K562 (cell line): Measurements from ENCODE around the gene SAXO1. TPM values are rescaled to one million over a fixed set of nuclear protein-coding genes. Genes with fewer than 3 reads are reported as not detected.

Experiments
- ATAC-seq: fragments of 200-7000 bp; cut with Tn5 transposase; 3 replicates; pipeline ENCODE4 v1.9.1; 2020; ENCODE audit warnings: moderate library complexity
- BruUV-seq: library from RNA; stranded (reverse); fragments of 400-500 nt; replicated peaks from 2 replicates; lab custom pipeline; 2021; lab: Mats Ljungman, UMichigan
- CTCF ChIA-PET: fragments of 300-600 bp; formaldehyde crosslinking; extraction: SDS; loops from one replicate; lab custom pipeline; 2021; ENCODE audit warnings: low intra/inter-chr PET ratio; lab: Yijun Ruan, JAX
- POLR2A ChIA-PET: fragments of 300-600, 350-650 bp; sonication (Branson Sonifier 250); formaldehyde crosslinking; extraction: SDS; loops from one replicate; lab custom pipeline; 2021; ENCODE audit warnings: antibody characterized with exemption, inconsistent platforms; lab: Yijun Ruan, JAX
- DNase-seq, 4 experiments: peaks; one replicate each; pipeline versions ENCODE4 v3.0.0 to v3.0.0-alpha.2; 2011 to 2018; ENCODE audit warnings: low spot score in 3 of 4, mixed read lengths in 3 of 4; ENCODE audit errors: extremely low read depth in 1 of 4
- FAIRE-seq: peaks from 2 replicates; lab custom pipeline; 2011; peaks lifted over from hg19 to GRCh38; lab: Jason Lieb, UNC
- H2AFZ ChIP-seq: 2 replicates; pipeline ENCODE4 v1.6.0; 2011; ENCODE audit warnings: low read depth, low read length, control low read depth, inconsistent platforms
- H3K27ac ChIP-seq: fragments of 200-600 bp; 3 replicates; pipeline ENCODE4 v1.8.0; 2011; ENCODE audit warnings: low read depth, mild to moderate bottlenecking, control low read depth, inconsistent platforms, low read length, moderate library complexity, mixed read lengths; ENCODE audit errors: extremely low read depth
- H3K27me3 ChIP-seq, 2 experiments: fragments of 300-600 bp in 1 of 2; 2 replicates in 1 of 2; 3 replicates in 1 of 2; pipeline versions ENCODE4 v1.6.0 to v1.8.0; 2011; ENCODE audit warnings: inconsistent platforms in 2 of 2, low read length in 2 of 2, mild to moderate bottlenecking in 1 of 2, mixed read lengths in 1 of 2, moderate library complexity in 1 of 2; ENCODE audit not compliant: control insufficient read depth in 2 of 2, insufficient read depth in 2 of 2
- H3K36me3 ChIP-seq: fragments of 300-600 bp; 3 replicates; pipeline ENCODE4 v1.8.0; 2011; ENCODE audit warnings: mild to moderate bottlenecking, low read length, inconsistent platforms; ENCODE audit not compliant: control insufficient read depth, insufficient read depth
- H3K4me1 ChIP-seq, 2 experiments: fragments of 200-600 bp in 1 of 2; replicated peaks in 1 of 2; 2 replicates in 1 of 2; 3 replicates in 1 of 2; pipeline versions ENCODE4 v1.5.1 to v1.8.0; 2011; ENCODE audit warnings: inconsistent platforms in 2 of 2, low read length in 2 of 2, mild to moderate bottlenecking in 1 of 2, mixed read lengths in 1 of 2, moderate library complexity in 1 of 2; ENCODE audit not compliant: control insufficient read depth in 2 of 2, insufficient read depth in 2 of 2
- H3K4me2 ChIP-seq: 2 replicates; pipeline ENCODE4 v1.6.1; 2011; ENCODE audit warnings: low read length, control low read depth, inconsistent platforms, mixed read lengths; ENCODE audit not compliant: insufficient read depth
- H3K4me3 ChIP-seq: fragments of 200-600 bp; sonication (generic), shearing (Covaris generic); 2 replicates; pipeline ENCODE4 v1.5.1; 2016; ENCODE audit warnings: control low read depth, inconsistent platforms
- H3K79me2 ChIP-seq: fragments of 200-600 bp; 3 replicates; pipeline ENCODE4 v1.8.0; 2011; ENCODE audit warnings: low read length, inconsistent platforms; ENCODE audit not compliant: control insufficient read depth, insufficient read depth
- H3K9ac ChIP-seq, 2 experiments: 2 replicates each; pipeline versions ENCODE4 v1.6.0 to v1.6.1; 2011; ENCODE audit warnings: low read depth in 2 of 2, low read length in 2 of 2, control low read depth in 1 of 2, inconsistent platforms in 1 of 2, mild to moderate bottlenecking in 1 of 2, mixed read lengths in 1 of 2; ENCODE audit not compliant: insufficient read depth in 1 of 2
- H3K9me1 ChIP-seq: one replicate; pipeline ENCODE4 v1.6.0; 2011; ENCODE audit warnings: inconsistent platforms, mild to moderate bottlenecking, low read length, moderate library complexity; ENCODE audit not compliant: control insufficient read depth, insufficient read depth
- H3K9me3 ChIP-seq: replicated peaks from 2 replicates; pipeline ENCODE4 v1.5.1; 2011; ENCODE audit warnings: low read depth, low read length, inconsistent platforms; ENCODE audit not compliant: control insufficient read depth, insufficient read depth
- H4K20me1 ChIP-seq: replicated peaks from 2 replicates; pipeline ENCODE4 v1.6.1; 2011; ENCODE audit warnings: low read length, inconsistent platforms, mixed read lengths; ENCODE audit not compliant: control insufficient read depth, insufficient read depth
- ARHGAP35 ChIP-seq: fragments of 450-650 bp; IDR thresholded peaks from 2 replicates; pipeline ENCODE4 v1.6.1; 2018; ENCODE audit not compliant: partially characterized antibody
- CBFA2T2 ChIP-seq: fragments of 450-650 bp; conservative IDR thresholded peaks from 2 replicates; pipeline ENCODE4 v1.6.1; 2017; ENCODE audit warnings: mild to moderate bottlenecking
- MCM2 ChIP-seq: fragments of 450-650 bp; IDR thresholded peaks from 2 replicates; pipeline ENCODE4 v1.6.1; 2017; ENCODE audit warnings: low read depth, mild to moderate bottlenecking
- NBN ChIP-seq: fragments of 450-650 bp; IDR thresholded peaks from 2 replicates; pipeline ENCODE4 v1.6.1; 2016; ENCODE audit warnings: low read depth, mild to moderate bottlenecking
- PCBP2 ChIP-seq: fragments of 200-400 bp; formaldehyde crosslinking; IDR thresholded peaks from 2 replicates; pipeline ENCODE4 v1.6.1; 2018; ENCODE audit warnings: low read length, low read depth, mild to moderate bottlenecking, moderate library complexity; ENCODE audit not compliant: poor library complexity, severe bottlenecking
- RB1 ChIP-seq: fragments of 450-650 bp; IDR thresholded peaks from 2 replicates; pipeline ENCODE4 v1.6.1; 2017; ENCODE audit warnings: low read depth, mild to moderate bottlenecking
- SOX6 ChIP-seq: fragments of 450-650 bp; IDR thresholded peaks from 2 replicates; pipeline ENCODE4 v1.6.1; 2014; ENCODE audit warnings: mild to moderate bottlenecking
- TAF7 ChIP-seq: fragments of 450-650 bp; IDR thresholded peaks from 2 replicates; pipeline ENCODE4 v1.6.1; 2016; ENCODE audit warnings: missing genetic modification characterization, missing compliant biosample characterization
- XRCC3 ChIP-seq: fragments of 450-650 bp; IDR thresholded peaks from 2 replicates; pipeline ENCODE4 v1.6.1; 2017; ENCODE audit warnings: mild to moderate bottlenecking, moderate library complexity
- ZNF699 ChIP-seq: fragments of 250-450 bp; sonication (Bioruptor Pico); IDR thresholded peaks from 2 replicates; pipeline ENCODE4 v1.8.0; 2021; ENCODE audit warnings: mild to moderate bottlenecking, moderate library complexity; ENCODE audit not compliant: insufficient replicate concordance
- ZNF75A ChIP-seq: fragments of 450-650 bp; formaldehyde crosslinking; IDR thresholded peaks from 2 replicates; pipeline ENCODE4 v1.4.0; 2020; ENCODE audit warnings: mild to moderate bottlenecking
- ZNF766 ChIP-seq: fragments of 200-800 bp; sonication (Bioruptor generic); conservative IDR thresholded peaks from 2 replicates; pipeline ENCODE4 v1.6.1; 2016; ENCODE audit warnings: missing genetic modification characterization, missing compliant biosample characterization
- WGBS: fragments of 100-300 bp; shearing (Covaris generic); methylation state at CpG from one replicate; pipeline ENCODE4 v1.1.6; 2016; ENCODE audit warnings: low coverage, mixed read lengths; ENCODE audit not compliant: insufficient coverage; ENCODE audit errors: missing lambda C conversion rate; 5-methylcytosine and 5-hydroxymethylcytosine counted together
- in situ Hi-C: fragments of 300-500 bp; cut with MboI; formaldehyde crosslinking; loops from 4 replicates; pipeline ENCODE4 v1.15.0; 2018; ENCODE audit warnings: inconsistent platforms, mixed read lengths
- intact Hi-C: fragments of 100-400 bp; cut with micrococcal nuclease; formaldehyde crosslinking; loops from 2 replicates; pipeline ENCODE4 v1.14.2; 2022
- polyA plus RNA-seq, 8 experiments: library from polyadenylated mRNA; depleted of rRNA in 4 of 8; stranded (reverse) in 5 of 8; unstranded in 3 of 8; fragments of >200 nt; fragmentation: Nextera tagmentation in 2 of 8; fragmentation: Illumina TruSeq in 1 of 8; extraction: Ambion mirVana in 2 of 8; extraction: Trizol in 1 of 8; gene quantifications; 2 replicates each; pipeline versions ENCODE4 v1.2.1 to v1.2.3, GENCODE V29; 2011 to 2014; ENCODE audit warnings: inconsistent platforms in 1 of 8, missing spikeins in 1 of 8
- total RNA-seq, 7 experiments: library from RNA; depleted of rRNA in 6 of 7; stranded (reverse); fragments of >200 nt in 6 of 7; fragmentation: Illumina TruSeq in 2 of 7; extraction: Trizol in 2 of 7; gene quantifications; 2 replicates each; pipeline versions ENCODE4 v1.2.1 to v1.2.3, GENCODE V29; 2011 to 2021; ENCODE audit warnings: low replicate concordance in 1 of 7

SAXO1 gene
- total and polyA plus RNA-seq, 9 of the 15 experiments (the other 6 are each of a cell fraction or from before 2014, with no cell fraction given), result 0.04 TPM; not detected in 8

DNA sequence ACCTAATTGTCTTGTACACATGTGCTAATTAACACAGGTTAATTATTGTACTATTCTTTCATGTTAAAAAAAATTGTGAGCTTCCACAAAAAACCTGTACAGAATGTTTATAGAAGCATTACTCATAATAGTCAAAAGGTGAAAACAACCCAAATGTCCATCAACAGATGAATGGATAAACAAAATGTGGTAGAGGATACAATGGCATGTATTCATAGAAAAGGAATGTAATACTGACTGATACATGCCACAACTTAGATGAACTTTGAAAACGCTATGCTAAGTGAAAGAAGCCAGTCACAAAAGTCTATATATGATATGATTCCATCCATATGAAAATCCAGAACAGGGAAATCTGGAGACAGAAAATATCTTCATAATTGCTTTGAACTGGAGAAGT is 41.8 kb upstream of the SAXO1 start:
- Histone ChIP-seq H3K4me2 (no peak overlapping the region), H2AFZ (no peak overlapping the region), H3K79me2 (no peaks in the 10 kb centered on the region; the same call in 2 of the 3 replicates)
- ATAC-seq (no peak), FAIRE-seq (no peak)
- intact Hi-C loops, result no loop called here
- TF ChIP-seq NBN (no peak), RB1 (no peak), ZNF766 (CRISPR knock-in tag) (no peak), CBFA2T2 (no peak), XRCC3 (no peak), SOX6 (no peak), ARHGAP35 (no peak), ZNF699 (CRISPR knock-in tag) (no peak), ZNF75A (CRISPR knock-in tag) (no peak), MCM2 (no peak), TAF7 (tag) (no peak), PCBP2 (no peak)
- TF ChIP-seq, all 486 proteins: peak for 0
- Histone ChIP-seq H3K4me3 (no peak overlapping the region), H3K4me1 (no peaks in the 10 kb centered on the region), H3K9ac (no peak overlapping the region), H3K9me3 (no peaks in the 10 kb centered on the region), H4K20me1 (no peaks in the 10 kb centered on the region), H3K27ac (no peak overlapping the region), H3K27me3 (no peaks in the 10 kb centered on the region), H3K9me1 (no peaks in the 10 kb centered on the region), H3K36me3 (peaks cover 56% of the 10 kb centered on the region)
- DNase-seq, result no peak
- WGBS, result 63% methylated on average over 1 of the region's 1 CpG
- ChIA-PET CTCF (no interaction called here), POLR2A (no interaction called here)
- BruUV-seq, result no TSS peak
- in situ Hi-C loops, result no loop called here
